WTC11 (cell line): ENCODE measurements around the gene EIF5A2. TPM values are rescaled to one million over a fixed set of nuclear protein-coding genes. Genes with fewer than 3 reads are reported as not detected.

ENCODE experiments used
- ATAC-seq: fragments of 200-7000 bp; cut with Tn5 transposase; 2 replicates; pipeline ENCODE4 v1.10.0; 2021; ENCODE audit warnings: mild to moderate bottlenecking, moderate library complexity
- CTCF ChIA-PET: fragments of 300-600 bp; sonication (Branson Sonifier 250); formaldehyde crosslinking; loops from one replicate; lab custom pipeline; 2021; ENCODE audit warnings: antibody characterized with exemption; lab: Charles Lee
- POLR2A ChIA-PET: fragments of 350-600 bp; sonication (Branson Sonifier 250); formaldehyde crosslinking; loops from one replicate; lab custom pipeline; 2021; ENCODE audit warnings: antibody characterized with exemption; lab: Charles Lee
- DNase-seq: peaks from one replicate; pipeline ENCODE4 v3.0.0; 2021; ENCODE audit warnings: low spot score
- H3K27ac Mint-ChIP-seq: 2 replicates; pipeline ENCODE4 v1.8.0; 2021; ENCODE audit warnings: mixed read lengths
- H3K27me3 Mint-ChIP-seq: 2 replicates; pipeline ENCODE4 v1.8.0; 2021; ENCODE audit warnings: low read depth, mild to moderate bottlenecking, moderate library complexity, mixed read lengths
- H3K36me3 Mint-ChIP-seq: 2 replicates; pipeline ENCODE4 v1.8.0; 2021; ENCODE audit warnings: mixed read lengths
- H3K4me1 Mint-ChIP-seq: 2 replicates; pipeline ENCODE4 v1.8.0; 2022; ENCODE audit warnings: mixed read lengths
- H3K4me3 Mint-ChIP-seq: 2 replicates; pipeline ENCODE4 v1.8.0; 2021; ENCODE audit warnings: mild to moderate bottlenecking, moderate library complexity, mixed read lengths
- H3K9me3 Mint-ChIP-seq: 2 replicates; pipeline ENCODE4 v1.8.0; 2021; ENCODE audit warnings: mixed read lengths
- ATF1 ChIP-seq: sonication (generic); formaldehyde crosslinking; IDR thresholded peaks from 2 replicates; pipeline ENCODE4 v1.8.1; 2023; ENCODE audit warnings: mild to moderate bottlenecking, moderate library complexity, missing genetic modification reagents
- EMX1 ChIP-seq: fragments of 250-450 bp; sonication (Bioruptor Pico); IDR thresholded peaks from 2 replicates; pipeline ENCODE4 v1.8.0; 2021; ENCODE audit warnings: mild to moderate bottlenecking
- JUN ChIP-seq: sonication (generic); formaldehyde crosslinking; IDR thresholded peaks from 2 replicates; pipeline ENCODE4 v1.8.0; 2023; ENCODE audit warnings: mild to moderate bottlenecking, missing genetic modification reagents
- NFATC4 ChIP-seq: fragments of 250-450 bp; sonication (Bioruptor Pico); IDR thresholded peaks from 2 replicates; pipeline ENCODE4 v1.9.0; 2021; ENCODE audit warnings: mild to moderate bottlenecking
- NR1H2 ChIP-seq: sonication (generic); formaldehyde crosslinking; IDR thresholded peaks from 2 replicates; pipeline ENCODE4 v1.9.0; 2021; ENCODE audit warnings: mild to moderate bottlenecking, moderate library complexity, missing genetic modification reagents
- NR2C2 ChIP-seq: sonication (generic); formaldehyde crosslinking; IDR thresholded peaks from 2 replicates; pipeline ENCODE4 v1.8.0; 2022; ENCODE audit warnings: mild to moderate bottlenecking, missing genetic modification reagents
- PRRX2 ChIP-seq: fragments of 250-450 bp; sonication (Bioruptor Pico); IDR thresholded peaks from 2 replicates; pipeline ENCODE4 v1.8.0; 2021; ENCODE audit warnings: mild to moderate bottlenecking
- SMAD4 ChIP-seq: sonication (generic); formaldehyde crosslinking; IDR thresholded peaks from 2 replicates; pipeline ENCODE4 v1.8.0; 2022; ENCODE audit warnings: mild to moderate bottlenecking, missing genetic modification reagents
- TEAD4 ChIP-seq: sonication (generic); formaldehyde crosslinking; IDR thresholded peaks from 2 replicates; pipeline ENCODE4 v1.8.0; 2022; ENCODE audit warnings: mild to moderate bottlenecking, missing genetic modification reagents
- ZNF121 ChIP-seq: sonication (generic); formaldehyde crosslinking; IDR thresholded peaks from 2 replicates; pipeline ENCODE4 v1.8.0; 2023; ENCODE audit warnings: missing genetic modification reagents
- ZNF138 ChIP-seq: sonication (generic); formaldehyde crosslinking; conservative IDR thresholded peaks from 2 replicates; pipeline ENCODE4 v1.8.1; 2022; ENCODE audit warnings: mild to moderate bottlenecking, moderate library complexity, missing genetic modification reagents
- ZNF416 ChIP-seq: fragments of 250-450 bp; sonication (Bioruptor Pico); IDR thresholded peaks from 2 replicates; pipeline ENCODE4 v1.9.0; 2021; ENCODE audit warnings: mild to moderate bottlenecking, inconsistent platforms
- ZNF671 ChIP-seq: fragments of 250-450 bp; sonication (Bioruptor Pico); IDR thresholded peaks from 2 replicates; pipeline ENCODE4 v1.8.0; 2021; ENCODE audit warnings: mild to moderate bottlenecking
- total RNA-seq: library from RNA; stranded (reverse); gene quantifications from 3 replicates; pipeline ENCODE4 v1.2.3, GENCODE V29; 2021
- TF ChIP-seq, protein P1 (sequence below): fragments of 250-450 bp; sonication (Bioruptor Pico); IDR thresholded peaks from 2 replicates; pipeline ENCODE4 v1.9.0; 2021; ENCODE audit warnings: mild to moderate bottlenecking, borderline replicate concordance
- TF ChIP-seq, protein P2 (sequence below): sonication (generic); formaldehyde crosslinking; conservative IDR thresholded peaks from 2 replicates; pipeline ENCODE4 v1.8.1; 2023; ENCODE audit warnings: mild to moderate bottlenecking, low read depth, missing genetic modification reagents, moderate library complexity
- TF ChIP-seq, protein P3 (sequence below): sonication (generic); formaldehyde crosslinking; IDR thresholded peaks from 2 replicates; pipeline ENCODE4 v1.8.0; 2022; ENCODE audit warnings: mild to moderate bottlenecking, missing genetic modification reagents
- TF ChIP-seq, protein P4 (sequence below): sonication (generic); formaldehyde crosslinking; IDR thresholded peaks from 2 replicates; pipeline ENCODE4 v1.8.1; 2023; ENCODE audit warnings: mild to moderate bottlenecking, moderate library complexity, missing genetic modification reagents

The EIF5A2 gene
- total RNA-seq, 1 experiment from 2014 or later = 7.6 TPM

DNA sequence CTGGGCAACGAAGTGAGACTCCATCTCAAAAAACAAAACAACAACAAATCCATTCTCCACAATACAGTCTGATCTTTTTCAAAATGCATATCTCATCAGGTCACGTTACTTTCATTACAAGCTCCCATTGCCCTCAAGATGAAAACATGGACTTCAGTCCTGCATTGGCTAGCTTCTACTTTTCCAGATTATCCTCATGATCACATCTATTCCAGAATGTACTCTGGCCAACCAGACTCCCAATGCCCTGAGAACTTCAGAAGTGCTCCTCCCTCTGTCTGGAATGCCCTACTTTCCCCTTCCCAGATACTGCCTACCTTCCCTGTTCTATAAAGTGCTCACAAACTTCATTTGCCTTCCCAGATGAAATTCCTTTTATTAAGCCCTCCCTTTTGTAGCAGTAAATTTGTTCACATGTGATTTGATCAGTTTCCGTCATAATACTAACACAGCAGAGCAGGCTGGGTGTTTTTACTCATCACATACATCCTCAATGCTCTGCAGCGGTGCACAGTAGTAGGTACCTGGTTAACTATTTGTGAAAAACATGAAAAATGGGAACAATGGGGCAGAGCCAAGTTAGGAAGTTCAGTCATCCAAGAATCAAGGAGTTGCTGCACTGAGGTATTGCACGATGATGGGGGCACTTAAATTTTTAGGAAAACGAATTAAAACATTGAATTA is 43.8 kb downstream of the EIF5A2 start (continued):
- TF ChIP-seq, protein P1, sequence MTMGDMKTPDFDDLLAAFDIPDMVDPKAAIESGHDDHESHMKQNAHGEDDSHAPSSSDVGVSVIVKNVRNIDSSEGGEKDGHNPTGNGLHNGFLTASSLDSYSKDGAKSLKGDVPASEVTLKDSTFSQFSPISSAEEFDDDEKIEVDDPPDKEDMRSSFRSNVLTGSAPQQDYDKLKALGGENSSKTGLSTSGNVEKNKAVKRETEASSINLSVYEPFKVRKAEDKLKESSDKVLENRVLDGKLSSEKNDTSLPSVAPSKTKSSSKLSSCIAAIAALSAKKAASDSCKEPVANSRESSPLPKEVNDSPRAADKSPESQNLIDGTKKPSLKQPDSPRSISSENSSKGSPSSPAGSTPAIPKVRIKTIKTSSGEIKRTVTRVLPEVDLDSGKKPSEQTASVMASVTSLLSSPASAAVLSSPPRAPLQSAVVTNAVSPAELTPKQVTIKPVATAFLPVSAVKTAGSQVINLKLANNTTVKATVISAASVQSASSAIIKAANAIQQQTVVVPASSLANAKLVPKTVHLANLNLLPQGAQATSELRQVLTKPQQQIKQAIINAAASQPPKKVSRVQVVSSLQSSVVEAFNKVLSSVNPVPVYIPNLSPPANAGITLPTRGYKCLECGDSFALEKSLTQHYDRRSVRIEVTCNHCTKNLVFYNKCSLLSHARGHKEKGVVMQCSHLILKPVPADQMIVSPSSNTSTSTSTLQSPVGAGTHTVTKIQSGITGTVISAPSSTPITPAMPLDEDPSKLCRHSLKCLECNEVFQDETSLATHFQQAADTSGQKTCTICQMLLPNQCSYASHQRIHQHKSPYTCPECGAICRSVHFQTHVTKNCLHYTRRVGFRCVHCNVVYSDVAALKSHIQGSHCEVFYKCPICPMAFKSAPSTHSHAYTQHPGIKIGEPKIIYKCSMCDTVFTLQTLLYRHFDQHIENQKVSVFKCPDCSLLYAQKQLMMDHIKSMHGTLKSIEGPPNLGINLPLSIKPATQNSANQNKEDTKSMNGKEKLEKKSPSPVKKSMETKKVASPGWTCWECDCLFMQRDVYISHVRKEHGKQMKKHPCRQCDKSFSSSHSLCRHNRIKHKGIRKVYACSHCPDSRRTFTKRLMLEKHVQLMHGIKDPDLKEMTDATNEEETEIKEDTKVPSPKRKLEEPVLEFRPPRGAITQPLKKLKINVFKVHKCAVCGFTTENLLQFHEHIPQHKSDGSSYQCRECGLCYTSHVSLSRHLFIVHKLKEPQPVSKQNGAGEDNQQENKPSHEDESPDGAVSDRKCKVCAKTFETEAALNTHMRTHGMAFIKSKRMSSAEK (CRISPR knock-in tag) = peak; percentile 94
- TF ChIP-seq, protein P2, sequence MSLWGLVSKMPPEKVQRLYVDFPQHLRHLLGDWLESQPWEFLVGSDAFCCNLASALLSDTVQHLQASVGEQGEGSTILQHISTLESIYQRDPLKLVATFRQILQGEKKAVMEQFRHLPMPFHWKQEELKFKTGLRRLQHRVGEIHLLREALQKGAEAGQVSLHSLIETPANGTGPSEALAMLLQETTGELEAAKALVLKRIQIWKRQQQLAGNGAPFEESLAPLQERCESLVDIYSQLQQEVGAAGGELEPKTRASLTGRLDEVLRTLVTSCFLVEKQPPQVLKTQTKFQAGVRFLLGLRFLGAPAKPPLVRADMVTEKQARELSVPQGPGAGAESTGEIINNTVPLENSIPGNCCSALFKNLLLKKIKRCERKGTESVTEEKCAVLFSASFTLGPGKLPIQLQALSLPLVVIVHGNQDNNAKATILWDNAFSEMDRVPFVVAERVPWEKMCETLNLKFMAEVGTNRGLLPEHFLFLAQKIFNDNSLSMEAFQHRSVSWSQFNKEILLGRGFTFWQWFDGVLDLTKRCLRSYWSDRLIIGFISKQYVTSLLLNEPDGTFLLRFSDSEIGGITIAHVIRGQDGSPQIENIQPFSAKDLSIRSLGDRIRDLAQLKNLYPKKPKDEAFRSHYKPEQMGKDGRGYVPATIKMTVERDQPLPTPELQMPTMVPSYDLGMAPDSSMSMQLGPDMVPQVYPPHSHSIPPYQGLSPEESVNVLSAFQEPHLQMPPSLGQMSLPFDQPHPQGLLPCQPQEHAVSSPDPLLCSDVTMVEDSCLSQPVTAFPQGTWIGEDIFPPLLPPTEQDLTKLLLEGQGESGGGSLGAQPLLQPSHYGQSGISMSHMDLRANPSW = no peak
- TF ChIP-seq EMX1 (CRISPR knock-in tag) (peak; percentile 76; the same call in 1 of the 2 replicates), ZNF416 (CRISPR knock-in tag) (peak; percentile 80)

DNA sequence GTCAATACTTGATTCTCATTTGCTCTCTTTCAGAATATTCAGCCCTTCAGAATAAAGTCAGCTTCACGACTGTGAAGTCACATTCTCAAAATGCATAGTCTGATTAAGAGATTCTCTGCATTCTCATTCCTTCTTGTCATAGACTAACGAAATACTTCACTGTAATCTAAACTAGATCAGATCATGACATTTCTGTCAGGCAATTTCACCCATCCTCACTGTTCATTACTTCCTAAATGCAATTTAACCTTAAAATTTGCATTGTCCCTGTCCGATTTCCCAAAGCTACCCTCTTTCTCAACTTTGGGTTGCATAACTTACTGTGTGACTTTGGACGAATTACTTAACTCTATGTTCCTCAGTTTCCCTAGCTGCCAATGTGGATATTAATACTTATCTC is 44.6 kb downstream of the EIF5A2 start:
- Mint-ChIP-seq H3K4me3 (no peak overlapping the region), H3K4me1 (peaks cover 9% of the 10 kb centered on the region), H3K9me3 (peaks cover 3% of the 10 kb centered on the region; the same call in 1 of the 2 replicates), H3K36me3 (peaks cover 32% of the 10 kb centered on the region), H3K27ac (no peak overlapping the region), H3K27me3 (no peaks in the 10 kb centered on the region)
- ATAC-seq (no peak), DNase-seq (no peak)
- CTCF ChIA-PET = no interaction called here
- POLR2A ChIA-PET = interaction anchor here (1.1 kb wide), 1 partner anchor 44 kb away, joined by 4 read pairs; the partner anchor contains the start of gene EIF5A2
- TF ChIP-seq ZNF671 (CRISPR knock-in tag) (peak; percentile 3; the same call in 1 of the 2 replicates), ZNF416 (CRISPR knock-in tag) (peak; percentile 70; the same call in 1 of the 2 replicates), PRRX2 (CRISPR knock-in tag) (peak; percentile 30; the same call in 1 of the 2 replicates), NFATC4 (CRISPR knock-in tag) (peak; percentile 58; the same call in 1 of the 2 replicates)
- TF ChIP-seq, protein P1 (CRISPR knock-in tag) = no peak

DNA sequence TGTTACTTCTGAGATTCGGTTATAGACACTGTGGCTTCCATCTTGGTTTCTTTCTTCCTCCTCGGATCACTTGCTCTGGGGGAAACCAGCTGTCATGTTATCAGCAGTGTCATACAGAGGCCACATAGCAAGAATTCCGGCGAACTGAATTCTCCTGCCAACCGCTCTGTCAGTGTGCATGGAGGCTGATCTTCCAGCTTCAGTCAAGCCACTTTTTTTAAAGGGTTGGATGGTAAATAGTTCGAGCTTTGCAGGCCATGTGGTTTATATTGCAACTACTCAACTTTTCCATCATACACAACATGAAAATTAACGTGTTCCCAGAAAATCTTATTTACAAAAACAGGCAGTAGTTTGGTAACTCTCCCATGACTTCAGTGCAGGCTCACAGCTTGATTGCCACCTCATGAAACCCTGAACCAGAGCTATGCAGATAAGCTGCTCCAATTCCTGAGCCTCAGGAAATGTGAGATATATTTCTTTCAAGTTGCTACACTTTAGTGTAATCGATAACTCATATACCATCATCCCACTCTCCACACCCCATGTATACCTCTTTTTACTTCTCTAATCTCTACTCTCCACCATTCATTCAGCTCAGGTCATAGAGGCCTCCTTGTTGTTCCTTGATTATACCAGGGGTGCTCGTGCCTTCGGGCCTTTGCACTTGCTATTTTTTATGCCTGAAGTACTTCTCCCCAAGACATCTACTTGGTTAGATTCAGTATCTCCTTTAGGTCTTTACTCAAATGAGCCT is 45.6 kb downstream of the EIF5A2 start:
- DNase-seq = no peak
- peaks cover 3% of the 10 kb centered on the region; the same call in 1 of the 2 replicates for H3K9me3 Mint-ChIP-seq
- H3K4me1 Mint-ChIP-seq = peaks cover 9% of the 10 kb centered on the region
- CTCF ChIA-PET = interaction anchor here (1.3 to 1.4 kb wide), 2 partner anchors 14 to 51 kb away, joined by 4 read pairs; no protein-coding TSS in a partner anchor
- H3K4me3 Mint-ChIP-seq = no peak overlapping the region
- peaks cover 26% of the 10 kb centered on the region for H3K36me3 Mint-ChIP-seq
- ATAC-seq = peak; percentile 8
- no peaks in the 10 kb centered on the region for H3K27me3 Mint-ChIP-seq
- no peak overlapping the region for H3K27ac Mint-ChIP-seq
- POLR2A ChIA-PET = no interaction called here
- no peak for TF ChIP-seq ZNF121
- no peak for TF ChIP-seq SMAD4 (CRISPR knock-in tag)
- no peak for TF ChIP-seq ZNF138 (CRISPR knock-in tag)
- TF ChIP-seq TEAD4 (CRISPR knock-in tag) = no peak
- TF ChIP-seq, protein P3, sequence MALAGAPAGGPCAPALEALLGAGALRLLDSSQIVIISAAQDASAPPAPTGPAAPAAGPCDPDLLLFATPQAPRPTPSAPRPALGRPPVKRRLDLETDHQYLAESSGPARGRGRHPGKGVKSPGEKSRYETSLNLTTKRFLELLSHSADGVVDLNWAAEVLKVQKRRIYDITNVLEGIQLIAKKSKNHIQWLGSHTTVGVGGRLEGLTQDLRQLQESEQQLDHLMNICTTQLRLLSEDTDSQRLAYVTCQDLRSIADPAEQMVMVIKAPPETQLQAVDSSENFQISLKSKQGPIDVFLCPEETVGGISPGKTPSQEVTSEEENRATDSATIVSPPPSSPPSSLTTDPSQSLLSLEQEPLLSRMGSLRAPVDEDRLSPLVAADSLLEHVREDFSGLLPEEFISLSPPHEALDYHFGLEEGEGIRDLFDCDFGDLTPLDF = no peak
- no peak for TF ChIP-seq NR1H2
- TF ChIP-seq, protein P4, sequence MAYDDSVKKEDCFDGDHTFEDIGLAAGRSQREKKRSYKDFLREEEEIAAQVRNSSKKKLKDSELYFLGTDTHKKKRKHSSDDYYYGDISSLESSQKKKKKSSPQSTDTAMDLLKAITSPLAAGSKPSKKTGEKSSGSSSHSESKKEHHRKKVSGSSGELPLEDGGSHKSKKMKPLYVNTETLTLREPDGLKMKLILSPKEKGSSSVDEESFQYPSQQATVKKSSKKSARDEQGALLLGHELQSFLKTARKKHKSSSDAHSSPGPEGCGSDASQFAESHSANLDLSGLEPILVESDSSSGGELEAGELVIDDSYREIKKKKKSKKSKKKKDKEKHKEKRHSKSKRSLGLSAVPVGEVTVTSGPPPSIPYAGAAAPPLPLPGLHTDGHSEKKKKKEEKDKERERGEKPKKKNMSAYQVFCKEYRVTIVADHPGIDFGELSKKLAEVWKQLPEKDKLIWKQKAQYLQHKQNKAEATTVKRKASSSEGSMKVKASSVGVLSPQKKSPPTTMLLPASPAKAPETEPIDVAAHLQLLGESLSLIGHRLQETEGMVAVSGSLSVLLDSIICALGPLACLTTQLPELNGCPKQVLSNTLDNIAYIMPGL (CRISPR knock-in tag) = no peak
- no peak for TF ChIP-seq NR2C2 (CRISPR knock-in tag)
- no peak for TF ChIP-seq JUN (CRISPR knock-in tag)
- TF ChIP-seq ATF1 (CRISPR knock-in tag) = no peak
